Activated T-cell treated with anti-CD3 and anti-CD28 coated beads for 4 hours (primary cell): ENCODE results near the gene PXMP2.
"Not testable (repeated sequence)": the region's sequence is repeated elsewhere in the genome, so short reads cannot be mapped to it uniquely, and the experiment has no call there.

Experiments
- DNase-seq: peaks from one replicate; pipeline ENCODE4 v3.0.0-alpha.2; 2020

PXMP2 gene

DNA sequence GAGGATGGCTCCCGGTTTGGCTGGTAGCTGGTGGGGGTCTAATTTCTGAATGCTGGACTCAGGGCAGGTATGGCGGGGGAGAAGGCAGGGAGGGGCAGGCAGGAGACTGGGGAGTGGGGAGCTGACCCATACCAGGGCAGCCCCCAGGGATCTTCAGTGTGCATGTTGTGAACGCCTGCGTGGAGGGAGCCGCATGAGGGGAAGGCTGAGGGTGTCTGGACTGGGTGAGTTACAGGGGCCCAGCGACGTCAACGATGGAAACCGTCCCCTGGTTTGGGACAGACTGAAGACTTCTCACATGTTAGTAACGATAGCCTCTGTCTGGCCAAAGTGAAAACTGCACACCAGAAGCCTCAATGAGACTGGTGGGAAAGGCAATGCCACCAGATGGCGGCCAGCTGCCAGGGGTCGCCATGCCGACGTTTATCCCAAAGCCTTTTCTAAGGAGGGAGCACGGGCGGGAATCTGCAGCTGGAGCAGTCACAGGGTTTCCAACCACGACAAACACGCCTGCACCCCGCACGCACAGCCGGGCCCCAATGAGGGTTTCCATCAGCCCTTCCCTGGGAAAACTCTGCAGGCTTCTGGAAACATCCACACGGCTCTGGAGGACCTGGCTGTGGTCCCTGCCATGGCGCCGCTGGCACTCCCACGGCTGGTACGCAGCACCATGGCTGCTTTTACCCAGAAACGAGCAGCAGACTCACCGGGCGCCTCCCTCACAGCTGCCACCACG, 37.3 kb downstream of the PXMP2 start:
- no peak for DNase-seq

DNA sequence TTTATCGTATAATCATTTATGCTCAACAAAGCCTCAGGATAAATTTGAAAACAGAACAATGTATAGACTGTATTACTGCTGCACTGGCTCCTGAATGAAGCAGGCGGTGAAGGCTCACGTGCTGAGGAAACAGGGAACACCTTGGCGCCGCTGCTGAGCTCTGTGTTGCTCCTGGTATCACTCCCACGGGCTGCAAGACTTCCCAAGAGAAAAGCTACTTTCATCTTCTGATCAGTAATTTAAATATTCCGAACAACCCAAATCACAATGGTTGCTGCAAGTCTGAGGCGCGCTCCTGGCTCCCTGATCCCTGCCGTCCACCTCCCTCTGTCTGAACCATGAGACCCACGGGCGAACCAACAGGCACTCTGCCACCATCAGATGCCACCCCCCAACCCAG, 39.0 kb downstream of the PXMP2 start:
- DNase-seq, result no peak

- no peak for DNase-seq
These were observed 39.9 kb downstream of the PXMP2 start for GRCh38 chr12:132727091-132727794.

DNA sequence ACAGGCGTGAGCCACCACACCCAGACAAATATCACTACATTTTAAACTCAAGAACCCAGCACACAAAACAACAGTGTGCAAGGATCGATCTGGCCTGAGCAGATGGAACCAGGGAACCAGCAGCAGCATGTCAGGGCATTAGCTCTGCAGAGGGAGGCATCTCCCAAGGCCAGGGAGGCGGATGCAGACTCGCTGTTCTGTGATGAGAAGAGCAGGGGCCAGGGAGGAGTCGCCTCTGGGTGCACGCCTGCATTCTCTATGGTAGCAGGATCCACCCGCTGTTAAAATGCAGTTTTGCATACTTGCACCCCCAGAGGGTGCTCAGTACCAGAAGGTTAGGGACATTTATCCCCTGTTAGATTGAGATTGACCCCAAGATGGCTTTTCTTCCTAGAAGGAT, 41.1 kb downstream of the PXMP2 start:
- DNase-seq, result no peak

DNA sequence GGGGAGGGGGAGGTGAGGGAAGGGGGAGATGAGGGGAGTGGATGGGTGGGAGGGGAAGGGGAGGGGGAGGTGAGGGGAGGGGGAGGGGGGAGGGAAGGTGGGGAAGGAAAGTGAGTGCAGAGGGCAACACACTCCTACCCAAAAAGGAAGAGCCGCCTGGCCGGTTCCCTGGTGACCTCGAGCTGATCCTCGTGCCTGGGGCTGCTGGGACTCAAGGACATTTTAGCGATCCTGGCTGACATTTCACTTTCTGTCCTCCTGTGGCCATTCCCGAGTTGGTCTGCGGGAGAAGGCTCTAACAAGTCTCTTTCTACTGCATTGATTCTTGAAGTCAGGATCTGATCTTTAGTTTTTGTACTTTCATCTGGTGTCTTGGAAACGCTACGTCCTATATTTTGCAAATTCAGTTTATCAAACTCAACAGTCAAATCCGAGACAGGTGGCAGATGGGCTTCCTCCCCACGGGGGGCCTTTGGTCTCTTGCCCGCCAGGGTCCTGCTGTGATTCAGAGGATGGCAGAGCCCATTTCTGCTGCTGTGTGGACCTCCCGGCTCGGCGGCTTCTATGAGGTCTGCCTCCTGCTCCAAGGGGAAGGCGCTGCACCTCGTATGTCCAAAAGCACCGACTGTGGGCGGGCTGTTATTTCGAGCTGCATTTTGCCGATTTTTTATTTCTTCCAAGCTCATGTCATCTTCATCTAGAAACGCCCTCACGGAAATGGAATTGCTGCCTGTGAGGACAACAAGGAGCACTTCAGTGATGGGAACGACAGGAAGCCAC, 42.3 kb downstream of the PXMP2 start:
- DNase-seq, result no peak

DNA sequence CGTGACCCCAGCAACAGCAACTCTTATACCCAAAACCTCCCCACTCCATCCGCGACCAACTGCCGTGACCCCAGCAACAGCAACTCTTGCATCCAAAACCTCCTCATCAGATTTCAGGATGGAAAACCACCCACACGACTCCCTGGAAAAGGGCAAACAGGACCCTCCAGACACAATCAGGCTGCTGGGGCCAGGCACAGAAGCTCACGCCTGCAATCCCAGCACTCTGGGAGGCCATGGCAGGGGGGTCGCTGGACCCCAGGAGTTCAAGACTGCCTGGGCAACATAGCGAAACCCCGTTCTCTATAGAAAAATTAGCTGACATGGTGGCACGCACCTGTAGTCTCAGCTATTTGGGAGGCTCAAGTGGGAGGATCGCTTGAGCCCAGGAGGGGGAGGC, 43.0 kb downstream of the PXMP2 start:
- no peak for DNase-seq

DNA sequence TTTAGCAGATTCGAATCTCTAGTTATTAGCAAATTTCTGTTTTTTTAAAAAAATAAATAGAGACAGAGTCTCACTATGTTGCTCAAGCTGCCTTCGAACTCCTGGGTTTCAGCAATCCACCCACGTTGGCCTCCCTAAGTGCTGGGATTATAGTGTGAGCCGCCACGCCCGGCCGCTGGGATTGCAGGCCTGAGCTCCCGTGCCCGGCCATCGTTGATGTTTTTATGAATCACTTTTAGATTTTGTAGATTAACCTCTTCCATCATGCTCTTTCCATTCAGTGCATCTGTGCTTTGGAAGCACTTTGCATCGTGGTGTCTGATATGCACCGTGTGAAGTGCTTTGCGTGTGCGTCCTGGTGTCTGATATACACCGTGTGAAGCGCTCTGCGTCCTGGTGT, 44.2 kb downstream of the PXMP2 start:
- no peak for DNase-seq

DNA sequence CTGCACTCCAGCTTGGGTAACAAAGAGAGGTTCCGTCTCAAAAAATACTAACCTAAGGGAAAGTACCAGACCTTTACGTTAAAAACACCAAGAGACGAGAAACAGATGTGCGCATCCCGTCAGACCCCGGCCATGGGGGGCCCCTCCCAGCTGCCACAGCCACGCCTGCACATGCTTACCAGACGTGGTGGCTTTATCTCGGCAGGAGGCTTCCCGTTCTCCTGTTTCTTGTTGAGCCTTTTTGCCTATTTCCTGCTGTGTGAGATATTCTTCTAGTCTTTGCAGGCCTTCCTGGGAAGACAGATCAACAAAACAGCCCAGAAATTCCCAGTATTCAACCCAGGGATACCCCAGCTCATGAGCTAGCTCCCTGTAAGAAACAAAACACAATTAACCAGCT, 46.8 kb downstream of the PXMP2 start:
- DNase-seq, result no peak

DNA sequence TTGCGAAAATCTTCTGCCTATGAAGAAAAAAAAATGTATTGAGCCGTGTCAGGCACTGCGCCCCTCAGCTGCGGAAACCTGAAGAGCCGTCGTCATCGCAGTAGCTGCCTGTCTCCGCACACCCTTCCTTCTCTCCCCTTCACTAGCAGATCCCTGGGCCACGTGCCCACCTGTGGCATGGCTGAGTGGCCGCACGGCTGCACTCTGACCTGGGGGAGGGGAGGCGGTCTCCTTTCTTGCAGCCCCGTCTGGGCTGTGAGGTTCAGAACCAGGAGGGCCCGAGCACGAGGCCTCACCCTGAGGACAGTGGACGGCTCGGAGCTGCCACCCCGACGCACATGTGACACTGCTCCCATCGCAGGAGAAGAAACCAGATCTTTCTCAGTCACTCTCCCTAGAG, 48.1 kb downstream of the PXMP2 start:
- no peak for DNase-seq

- no peak for DNase-seq
These were observed 49.0 kb downstream of the PXMP2 start for GRCh38 chr12:132736378-132736777.

GRCh38 chr12:132736913-132737312, 49.5 kb downstream of the PXMP2 start:
- DNase-seq, result no peak

DNA sequence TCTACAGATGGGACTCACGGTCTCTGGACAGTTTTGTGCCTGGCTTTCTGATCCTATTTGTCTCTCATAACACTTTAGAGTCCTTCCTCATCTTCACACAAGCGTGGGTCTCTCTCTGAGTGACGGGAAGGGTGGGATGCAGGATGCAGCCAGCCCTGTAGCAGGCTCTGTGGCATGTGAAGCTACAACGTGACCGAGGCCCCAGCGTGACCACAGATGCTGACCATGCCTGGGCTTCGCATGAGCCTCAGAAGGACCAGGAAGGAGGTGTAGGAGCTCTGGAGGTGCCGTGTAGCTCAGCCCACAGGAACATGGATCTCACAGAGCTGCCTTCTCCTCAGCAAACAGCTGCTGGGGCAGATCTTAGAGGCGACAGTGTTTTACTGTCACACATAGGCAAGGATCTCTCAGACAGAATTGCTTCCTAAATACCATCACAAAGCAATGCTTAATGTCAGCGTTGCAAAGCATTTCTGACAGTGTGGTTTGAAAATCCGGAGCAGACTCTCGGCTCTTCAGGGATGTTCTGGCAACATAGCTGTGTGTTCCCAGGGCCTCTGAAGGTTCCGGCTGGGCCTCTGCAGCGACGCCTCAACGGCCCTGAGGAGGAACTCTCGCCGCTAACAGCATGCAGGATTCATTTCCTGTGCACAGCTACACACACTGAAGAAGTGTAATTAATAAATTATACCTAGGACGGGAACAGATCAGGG, 52.4 kb downstream of the PXMP2 start:
- DNase-seq, result no peak

GRCh38 chr12:132740313-132740646, 52.9 kb downstream of the PXMP2 start:
- DNase-seq, result no peak

DNA sequence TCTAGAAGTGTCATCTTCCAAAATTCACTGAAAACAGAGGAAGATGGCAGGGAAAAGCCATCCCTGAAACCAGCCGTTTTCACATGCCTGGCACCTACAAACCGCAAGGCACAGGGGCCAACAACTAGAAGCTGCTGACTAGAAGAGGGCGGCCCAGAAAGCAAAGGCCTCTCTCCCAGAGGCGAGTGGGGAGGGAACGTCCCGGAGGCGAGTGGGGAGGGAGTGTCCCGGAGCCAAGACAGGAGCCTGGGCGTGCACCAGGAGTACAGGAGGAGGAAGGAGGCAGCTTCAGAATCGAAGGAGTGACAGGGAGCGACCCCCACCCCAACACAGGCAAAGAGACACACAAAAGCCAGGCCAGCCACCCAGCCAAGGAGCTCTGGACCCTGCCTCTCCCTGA, 53.3 kb downstream of the PXMP2 start:
- no peak for DNase-seq

DNA sequence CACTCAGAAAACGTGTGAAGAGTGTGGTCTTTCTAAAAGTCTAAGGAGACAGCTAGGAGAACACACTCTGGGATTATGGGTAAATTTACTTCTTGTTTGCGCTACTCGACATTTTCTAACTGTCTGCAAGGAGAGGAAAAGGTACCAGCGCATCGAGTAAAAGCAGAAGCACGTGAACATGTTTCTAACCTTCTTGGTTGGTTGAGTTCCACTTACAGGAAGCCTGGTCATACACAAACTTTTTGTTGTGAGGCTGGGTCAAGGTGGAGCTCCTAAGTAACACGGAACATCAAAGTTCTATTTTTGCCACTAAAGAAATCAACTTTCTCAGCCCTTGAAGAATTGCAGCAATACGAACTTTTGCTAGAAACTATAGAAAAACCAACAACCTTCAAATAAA, 54.2 kb downstream of the PXMP2 start:
- no peak for DNase-seq

GRCh38 chr12:132743831-132744230, 56.4 kb downstream of the PXMP2 start:
- DNase-seq, result no peak

GRCh38 chr12:132746613-132747012, 59.2 kb downstream of the PXMP2 start:
- DNase-seq, result no peak

DNA sequence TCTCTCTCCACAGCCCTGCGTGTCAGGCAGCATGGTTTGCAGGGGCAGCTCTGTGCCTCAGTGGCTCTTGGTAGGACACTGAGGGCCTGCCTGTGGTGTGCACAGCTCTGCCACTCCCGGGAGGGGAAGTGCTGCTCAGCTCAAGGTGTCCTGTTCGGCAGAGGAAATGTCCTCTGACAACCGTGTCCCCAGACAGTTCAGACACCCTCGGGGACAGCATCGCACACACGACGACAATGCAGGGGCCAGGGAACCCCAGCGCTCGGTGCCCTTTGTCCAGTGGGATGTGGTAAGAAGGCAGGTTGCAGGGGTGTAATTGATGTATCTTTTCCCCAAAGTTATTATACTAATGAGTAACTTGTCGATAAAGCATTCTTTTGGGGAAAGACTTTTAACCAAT, 60.0 kb downstream of the PXMP2 start:
- DNase-seq, result no peak

GRCh38 chr12:132747896-132748295, 60.5 kb downstream of the PXMP2 start:
- DNase-seq, result no peak

- no peak for DNase-seq
These were observed 60.9 kb downstream of the PXMP2 start for GRCh38 chr12:132748319-132748718.

DNA sequence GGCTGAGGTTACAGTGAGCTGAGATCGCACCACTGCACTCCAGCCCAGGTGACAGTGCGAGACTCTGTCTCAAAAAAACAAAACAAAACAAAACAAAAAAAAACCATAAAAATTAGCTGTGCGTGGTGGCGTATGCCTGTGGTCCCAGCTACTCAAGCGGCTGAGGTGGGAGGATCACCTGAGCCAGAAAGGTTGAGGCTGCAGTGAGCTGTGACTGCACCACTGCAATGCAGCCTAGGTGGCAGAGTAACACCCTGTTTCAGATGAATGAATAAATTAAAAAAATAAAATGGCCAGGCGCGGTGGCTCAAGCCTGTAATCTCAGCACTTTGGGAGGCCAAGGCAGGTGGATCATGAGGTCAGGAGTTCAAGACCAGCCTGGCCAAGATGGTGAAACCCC, 66.3 kb downstream of the PXMP2 start:
- not testable (repeated sequence) for DNase-seq

- no peak for DNase-seq
These were observed 67.0 kb downstream of the PXMP2 start for GRCh38 chr12:132754160-132754932.
